WTC11 (cell line): ENCODE data around the gene MAP7. TPM values are rescaled to one million over a fixed set of nuclear protein-coding genes. Genes with fewer than 3 reads are reported as not detected.

Experiments used
- ATAC-seq: fragments of 200-7000 bp; cut with Tn5 transposase; 2 replicates; pipeline ENCODE4 v1.10.0; 2021; ENCODE audit warnings: mild to moderate bottlenecking, moderate library complexity
- CTCF ChIA-PET: fragments of 300-600 bp; sonication (Branson Sonifier 250); formaldehyde crosslinking; loops from one replicate; lab custom pipeline; 2021; ENCODE audit warnings: antibody characterized with exemption; lab: Charles Lee
- POLR2A ChIA-PET: fragments of 350-600 bp; sonication (Branson Sonifier 250); formaldehyde crosslinking; loops from one replicate; lab custom pipeline; 2021; ENCODE audit warnings: antibody characterized with exemption; lab: Charles Lee
- DNase-seq: peaks from one replicate; pipeline ENCODE4 v3.0.0; 2021; ENCODE audit warnings: low spot score
- H3K27ac Mint-ChIP-seq: 2 replicates; pipeline ENCODE4 v1.8.0; 2021; ENCODE audit warnings: mixed read lengths
- H3K27me3 Mint-ChIP-seq: 2 replicates; pipeline ENCODE4 v1.8.0; 2021; ENCODE audit warnings: low read depth, mild to moderate bottlenecking, moderate library complexity, mixed read lengths
- H3K36me3 Mint-ChIP-seq: 2 replicates; pipeline ENCODE4 v1.8.0; 2021; ENCODE audit warnings: mixed read lengths
- H3K4me1 Mint-ChIP-seq: 2 replicates; pipeline ENCODE4 v1.8.0; 2022; ENCODE audit warnings: mixed read lengths
- H3K4me3 Mint-ChIP-seq: 2 replicates; pipeline ENCODE4 v1.8.0; 2021; ENCODE audit warnings: mild to moderate bottlenecking, moderate library complexity, mixed read lengths
- H3K9me3 Mint-ChIP-seq: 2 replicates; pipeline ENCODE4 v1.8.0; 2021; ENCODE audit warnings: mixed read lengths
- AFF4 ChIP-seq: sonication (generic); formaldehyde crosslinking; IDR thresholded peaks from 2 replicates; pipeline ENCODE4 v1.8.1; 2023; ENCODE audit warnings: mild to moderate bottlenecking, missing genetic modification reagents, borderline replicate concordance
- ATF1 ChIP-seq: sonication (generic); formaldehyde crosslinking; IDR thresholded peaks from 2 replicates; pipeline ENCODE4 v1.8.1; 2023; ENCODE audit warnings: mild to moderate bottlenecking, moderate library complexity, missing genetic modification reagents
- ATF3 ChIP-seq: sonication (generic); formaldehyde crosslinking; conservative IDR thresholded peaks from 2 replicates; pipeline ENCODE4 v1.8.1; 2022; ENCODE audit warnings: mild to moderate bottlenecking, missing genetic modification reagents
- CBFB ChIP-seq: sonication (generic); formaldehyde crosslinking; IDR thresholded peaks from 2 replicates; pipeline ENCODE4 v1.8.1; 2022; ENCODE audit warnings: mild to moderate bottlenecking, low read depth, missing genetic modification reagents
- CDX4 ChIP-seq: fragments of 250-450 bp; sonication (Bioruptor Pico); IDR thresholded peaks from 2 replicates; pipeline ENCODE4 v1.9.0; 2021; ENCODE audit warnings: moderate library complexity, mild to moderate bottlenecking, inconsistent platforms, borderline replicate concordance
- CREM ChIP-seq: sonication (generic); formaldehyde crosslinking; IDR thresholded peaks from 2 replicates; pipeline ENCODE4 v1.8.1; 2022; ENCODE audit warnings: mild to moderate bottlenecking, missing genetic modification reagents, moderate library complexity
- CTCF ChIP-seq: fragments of 200-600 bp; IDR thresholded peaks from 2 replicates; pipeline ENCODE4 v1.8.0; 2022; ENCODE audit warnings: antibody characterized with exemption
- ELF4 ChIP-seq: sonication (generic); formaldehyde crosslinking; IDR thresholded peaks from 2 replicates; pipeline ENCODE4 v1.8.1; 2022; ENCODE audit warnings: low read depth, mild to moderate bottlenecking, moderate library complexity, missing genetic modification reagents
- EMX1 ChIP-seq: fragments of 250-450 bp; sonication (Bioruptor Pico); IDR thresholded peaks from 2 replicates; pipeline ENCODE4 v1.8.0; 2021; ENCODE audit warnings: mild to moderate bottlenecking
- FOXP1 ChIP-seq: sonication (generic); formaldehyde crosslinking; IDR thresholded peaks from 2 replicates; pipeline ENCODE4 v1.8.0; 2022; ENCODE audit warnings: missing genetic modification reagents, mild to moderate bottlenecking, moderate library complexity, borderline replicate concordance
- GABPB1 ChIP-seq: sonication (generic); formaldehyde crosslinking; IDR thresholded peaks from 2 replicates; pipeline ENCODE4 v1.8.1; 2023; ENCODE audit warnings: mild to moderate bottlenecking, missing genetic modification reagents
- GRHL2 ChIP-seq: fragments of 250-450 bp; sonication (Bioruptor Pico); IDR thresholded peaks from 2 replicates; pipeline ENCODE4 v1.8.0; 2022; ENCODE audit warnings: mild to moderate bottlenecking, moderate library complexity; ENCODE audit not compliant: insufficient replicate concordance, severe bottlenecking
- GTF2I ChIP-seq: fragments of 250-450 bp; sonication (Bioruptor Pico); conservative IDR thresholded peaks from 2 replicates; pipeline ENCODE4 v1.4.0; 2021; ENCODE audit warnings: mild to moderate bottlenecking
- HMGXB4 ChIP-seq: sonication (generic); formaldehyde crosslinking; IDR thresholded peaks from 2 replicates; pipeline ENCODE4 v1.8.1; 2023; ENCODE audit warnings: mild to moderate bottlenecking, moderate library complexity, missing genetic modification reagents
- IRF2 ChIP-seq: sonication (generic); formaldehyde crosslinking; IDR thresholded peaks from 2 replicates; pipeline ENCODE4 v1.8.0; 2022; ENCODE audit warnings: low read depth, missing genetic modification reagents, borderline replicate concordance
- KAT7 ChIP-seq: sonication (generic); formaldehyde crosslinking; IDR thresholded peaks from 2 replicates; pipeline ENCODE4 v1.8.1; 2023; ENCODE audit warnings: missing genetic modification reagents, mild to moderate bottlenecking, borderline replicate concordance
- NFE2L1 ChIP-seq: sonication (generic); formaldehyde crosslinking; IDR thresholded peaks from 2 replicates; pipeline ENCODE4 v1.8.1; 2023; ENCODE audit warnings: missing genetic modification reagents
- RELA ChIP-seq: sonication (generic); formaldehyde crosslinking; IDR thresholded peaks from 2 replicates; pipeline ENCODE4 v1.8.1; 2022; ENCODE audit warnings: missing genetic modification reagents, mild to moderate bottlenecking, borderline replicate concordance
- ZNF121 ChIP-seq: sonication (generic); formaldehyde crosslinking; IDR thresholded peaks from 2 replicates; pipeline ENCODE4 v1.8.0; 2023; ENCODE audit warnings: missing genetic modification reagents
- ZNF263 ChIP-seq: sonication (generic); formaldehyde crosslinking; IDR thresholded peaks from 2 replicates; pipeline ENCODE4 v1.8.1; 2022; ENCODE audit warnings: low read depth, mild to moderate bottlenecking, moderate library complexity, missing genetic modification reagents
- ZNF317 ChIP-seq: sonication (generic); formaldehyde crosslinking; IDR thresholded peaks from 2 replicates; pipeline ENCODE4 v1.8.1; 2023; ENCODE audit warnings: low read depth, mild to moderate bottlenecking, moderate library complexity, missing genetic modification reagents, borderline replicate concordance
- ZNF396 ChIP-seq: fragments of 250-450 bp; sonication (Bioruptor Pico); IDR thresholded peaks from 2 replicates; pipeline ENCODE4 v1.8.0; 2021; ENCODE audit warnings: mild to moderate bottlenecking, moderate library complexity, borderline replicate concordance
- ZNF423 ChIP-seq: fragments of 250-450 bp; sonication (Bioruptor Pico); IDR thresholded peaks from 2 replicates; pipeline ENCODE4 v2.1.2; 2022; ENCODE audit warnings: mild to moderate bottlenecking, moderate library complexity
- total RNA-seq: library from RNA; stranded (reverse); gene quantifications from 3 replicates; pipeline ENCODE4 v1.2.3, GENCODE V29; 2021

MAP7 gene
- total RNA-seq, 1 experiment from 2014 or later: 56.6 TPM

GRCh38 chr6:136534268-136534667 is 16.0 kb downstream of the MAP7 start:
- ATAC-seq: no peak
- H3K27ac Mint-ChIP-seq: peak overlapping the region; percentile 44; the same call in 1 of the 2 replicates
- CTCF ChIA-PET: interaction anchor here (1.0 to 1.1 kb wide), 2 partner anchors 9 to 16 kb away, joined by 3 to 5 read pairs; partner anchors contain the start of gene MAP7

GRCh38 chr6:136533487-136533886 is 16.7 kb downstream of the MAP7 start:
- ChIA-PET CTCF (no interaction called here), POLR2A (no interaction called here)
- Mint-ChIP-seq H3K4me1 (peaks cover 66% of the 10 kb centered on the region), H3K27ac (no peak overlapping the region), H3K4me3 (no peak overlapping the region), H3K36me3 (peaks cover 6% of the 10 kb centered on the region), H3K9me3 (peaks cover 7% of the 10 kb centered on the region), H3K27me3 (no peaks in the 10 kb centered on the region)
- no peak for DNase-seq
- no peak for TF ChIP-seq CTCF
- TF ChIP-seq ZNF263 (CRISPR knock-in tag): no peak
- no peak for TF ChIP-seq GABPB1 (CRISPR knock-in tag)
- no peak for TF ChIP-seq ZNF396 (CRISPR knock-in tag)
- TF ChIP-seq ZNF121 (CRISPR knock-in tag): no peak
- no peak for TF ChIP-seq IRF2 (CRISPR knock-in tag)
- no peak for TF ChIP-seq FOXP1
- no peak for TF ChIP-seq ZNF423 (CRISPR knock-in tag)
- ATAC-seq: no peak

More at GRCh38 chr6:136534268-136534667, 16.0 kb downstream of the MAP7 start:
- Mint-ChIP-seq H3K27me3 (no peaks in the 10 kb centered on the region), H3K9me3 (peaks cover 7% of the 10 kb centered on the region), H3K4me1 (peaks cover 62% of the 10 kb centered on the region), H3K4me3 (no peak overlapping the region), H3K36me3 (peaks cover 9% of the 10 kb centered on the region)
- TF ChIP-seq ZNF263 (CRISPR knock-in tag) (no peak), ATF3 (CRISPR knock-in tag) (no peak), CREM (CRISPR knock-in tag) (no peak), ELF4 (CRISPR knock-in tag) (no peak), ATF1 (no peak), CDX4 (no peak)
- DNase-seq: no peak
- POLR2A ChIA-PET: no interaction called here

- ATAC-seq: no peak
- no peak for DNase-seq
- H3K36me3 Mint-ChIP-seq: peaks cover 6% of the 10 kb centered on the region
- ChIA-PET CTCF (interaction anchor here (1.6 to 1.7 kb wide), 2 partner anchors 15 to 18 kb away, joined by 4 to 10 read pairs; partner anchors contain the start of gene MAP7), POLR2A (interaction anchor here (0.6 kb wide), 1 partner anchor 1644 kb away, joined by 4 read pairs; no protein-coding TSS in a partner anchor)
- H3K27me3 Mint-ChIP-seq: no peaks in the 10 kb centered on the region
- peaks cover 77% of the 10 kb centered on the region for H3K4me1 Mint-ChIP-seq
- H3K4me3 Mint-ChIP-seq: no peak overlapping the region
- no peak overlapping the region for H3K27ac Mint-ChIP-seq
- TF ChIP-seq GRHL2 (CRISPR knock-in tag) (no peak), NFE2L1 (no peak), ZNF317 (CRISPR knock-in tag) (no peak), KAT7 (no peak), CBFB (no peak), GTF2I (no peak)
- peaks cover 7% of the 10 kb centered on the region for H3K9me3 Mint-ChIP-seq
These were observed 18.2 kb downstream of the MAP7 start for GRCh38 chr6:136532030-136532429.

- ATAC-seq: no peak
- POLR2A ChIA-PET: interaction anchor here (0.8 kb wide), 1 partner anchor 15 kb away, joined by 3 read pairs; no protein-coding TSS in a partner anchor
- no peaks in the 10 kb centered on the region for H3K27me3 Mint-ChIP-seq
- peaks cover 82% of the 10 kb centered on the region for H3K4me1 Mint-ChIP-seq
- CTCF ChIA-PET: no interaction called here
- H3K9me3 Mint-ChIP-seq: no peaks in the 10 kb centered on the region
- DNase-seq: no peak
- H3K4me3 Mint-ChIP-seq: no peak overlapping the region
- H3K36me3 Mint-ChIP-seq: no peaks in the 10 kb centered on the region
- H3K27ac Mint-ChIP-seq: no peak overlapping the region
- TF ChIP-seq EMX1 (CRISPR knock-in tag) (no peak), GABPB1 (CRISPR knock-in tag) (no peak), RELA (no peak), CREM (CRISPR knock-in tag) (no peak), AFF4 (CRISPR knock-in tag) (no peak), HMGXB4 (CRISPR knock-in tag) (no peak)
These were observed 20.5 kb downstream of the MAP7 start for GRCh38 chr6:136529710-136530109.
